Measurements from ENCODE around the gene CFLAR. TPM values are rescaled to one million over a fixed set of nuclear protein-coding genes. Genes with fewer than 3 reads are reported as not detected.

Gene CFLAR
- total and polyA plus RNA-seq, 9 of the 15 experiments (the other 6 are each of a cell fraction or from before 2014, with no cell fraction given): 27.5 to 102 (median 54.0) TPM

GRCh38 chr2:201074996-201075395, 41.0 kb upstream of the CFLAR start (continued):
- no peak for TF ChIP-seq SIRT6 (IDR thresholded peaks at IDR 0.05; ENCODE audit: low read depth, low read length)
- no peak for TF ChIP-seq MAX (CRISPR knock-in tag; IDR thresholded peaks at IDR 0.05)
- TF ChIP-seq ZNF518B (CRISPR knock-in tag; IDR thresholded peaks at IDR 0.05): no peak
- TF ChIP-seq MTA2 (IDR thresholded peaks at IDR 0.05; ENCODE audit: low read depth): no peak
- TF ChIP-seq ZNF263 (CRISPR knock-in tag; IDR thresholded peaks at IDR 0.05; ENCODE audit: borderline replicate concordance): no peak
- no peak for TF ChIP-seq LCOR (CRISPR knock-in tag; IDR thresholded peaks at IDR 0.05)

GRCh38 chr2:201084863-201085262, 31.1 kb upstream of the CFLAR start:
- no peaks in the 10 kb centered on the region for H4K20me1 ChIP-seq (replicated peaks; ENCODE audit: control insufficient read depth, insufficient read depth, low read length)
- 49% methylated on average over 2 of the region's 2 CpGs for WGBS (ENCODE audit: insufficient coverage, low coverage, missing lambda C conversion rate)
- H3K27ac ChIP-seq (ENCODE audit: extremely low read depth, low read depth, low read length): no peak overlapping the region
- ChIA-PET POLR2A (no interaction called here), CTCF (ENCODE audit: low intra/inter-chr PET ratio) (no interaction called here)
- no peaks in the 10 kb centered on the region for H3K9me1 ChIP-seq (ENCODE audit: control insufficient read depth, insufficient read depth, low read length)
- no peaks in the 10 kb centered on the region for H3K9me3 ChIP-seq (replicated peaks; ENCODE audit: control insufficient read depth, insufficient read depth, low read depth, low read length)
- intact Hi-C loops (cut with micrococcal nuclease) (no loop called here), in situ Hi-C loops (cut with MboI) (no loop called here)
- no peak for FAIRE-seq
- peaks cover 0 to 4% of the 10 kb centered on the region in 2 experiments; a peak in 2 of 5 replicates for H3K4me1 ChIP-seq (replicated peaks in 1 of 2; ENCODE audit: control insufficient read depth in 2 of 2, insufficient read depth in 2 of 2, low read length in 2 of 2)
- H3K9ac ChIP-seq (ENCODE audit: insufficient read depth in 1 of 2, low read depth in 2 of 2, low read length in 2 of 2): no peak overlapping the region
- no TSS peak for BruUV-seq (replicated peaks)
- H3K27me3 ChIP-seq (ENCODE audit: control insufficient read depth in 2 of 2, insufficient read depth in 2 of 2, low read length in 2 of 2): no peaks in the 10 kb centered on the region
- no peak overlapping the region for H3K4me2 ChIP-seq (ENCODE audit: insufficient read depth, low read length)
- H2AFZ ChIP-seq (ENCODE audit: low read depth, low read length): no peak overlapping the region
- no peak for ATAC-seq
- DNase-seq (ENCODE audit: extremely low read depth in 1 of 4, low spot score in 3 of 4): no peak
- no peak overlapping the region for H3K4me3 ChIP-seq
- H3K36me3 ChIP-seq (ENCODE audit: control insufficient read depth, insufficient read depth, low read length): peaks cover 38% of the 10 kb centered on the region; the same call in 1 of the 3 replicates
- peaks cover 8% of the 10 kb centered on the region for H3K79me2 ChIP-seq (ENCODE audit: control insufficient read depth, insufficient read depth, low read length)
- TF ChIP-seq ZNF830 (CRISPR knock-in tag; IDR thresholded peaks at IDR 0.05): no peak
- TF ChIP-seq KAT8 (IDR thresholded peaks at IDR 0.05; ENCODE audit: low read depth): no peak
- TF ChIP-seq PREB (CRISPR knock-in tag; IDR thresholded peaks at IDR 0.05): no peak
- TF ChIP-seq E2F3 (CRISPR knock-in tag; IDR thresholded peaks at IDR 0.05): no peak
- no peak for TF ChIP-seq EZH2 (IDR thresholded peaks at IDR 0.05; ENCODE audit: borderline replicate concordance, low read depth, low read length)
- no peak for TF ChIP-seq ZNF445 (CRISPR knock-in tag; IDR thresholded peaks at IDR 0.05; ENCODE audit: low read depth)
- TF ChIP-seq CXXC5 (CRISPR knock-in tag; IDR thresholded peaks at IDR 0.05): no peak
- no peak for TF ChIP-seq MTF1 (CRISPR knock-in tag; IDR thresholded peaks at IDR 0.05; ENCODE audit: borderline replicate concordance)
- no peak for TF ChIP-seq SFPQ (IDR thresholded peaks at IDR 0.05; ENCODE audit: low read depth, low read length)

Measured in K562 (cell line).